HL-60 (cell line): ENCODE data around the gene TMX4.

ENCODE experiments used
- DNase-seq, 2 experiments: peaks; one replicate each; pipeline ENCODE4 v3.0.0-alpha.2; 2010 to 2020; ENCODE audit warnings: low read depth in 1 of 2, low spot score in 1 of 2
- H3K27ac ChIP-seq: fragments of 250-450 bp; sonication (Bioruptor Pico); replicated peaks from 2 replicates; pipeline ENCODE4 v1.5.1; 2020; ENCODE audit warnings: mild to moderate bottlenecking, moderate library complexity
- H3K27me3 ChIP-seq: fragments of 250-450 bp; sonication (Bioruptor Pico); 2 replicates; pipeline ENCODE4 v1.5.1; 2021; ENCODE audit warnings: mild to moderate bottlenecking, moderate library complexity; ENCODE audit not compliant: insufficient read depth, poor library complexity, severe bottlenecking
- H3K4me3 ChIP-seq: replicated peaks from 2 replicates; pipeline ENCODE4 v1.5.1; 2011; ENCODE audit warnings: mild to moderate bottlenecking, control low read depth, low read length; ENCODE audit not compliant: insufficient read depth
- CTCF ChIP-seq: IDR thresholded peaks from one replicate; pipeline ENCODE4 v1.5.1; 2011; ENCODE audit warnings: low read length, control low read depth, inconsistent platforms; ENCODE audit not compliant: insufficient read depth
- GABPA ChIP-seq: IDR thresholded peaks from 2 replicates; pipeline ENCODE4 v1.6.1; 2012; ENCODE audit warnings: low read depth
- POLR2AphosphoS5 ChIP-seq: IDR thresholded peaks from 2 replicates; pipeline ENCODE4 v1.6.1; 2012; ENCODE audit warnings: low read depth
- REST ChIP-seq: IDR thresholded peaks from 2 replicates; pipeline ENCODE4 v1.6.1; 2012; ENCODE audit warnings: low read depth; ENCODE audit not compliant: insufficient replicate concordance
- SPI1 ChIP-seq: IDR thresholded peaks from 2 replicates; pipeline ENCODE4 v1.6.1; 2012; ENCODE audit warnings: low read depth, mild to moderate bottlenecking, borderline replicate concordance

The TMX4 gene

GRCh38 chr20:8002056-8002455 lies 17.5 kb downstream of the TMX4 start:
- TF ChIP-seq SPI1 (no peak), CTCF (no peak), POLR2AphosphoS5 (no peak), REST (no peak), GABPA (no peak)
- Histone ChIP-seq H3K27ac (no peak overlapping the region), H3K27me3 (no peaks in the 10 kb centered on the region), H3K4me3 (no peak overlapping the region)
- DNase-seq: no peak

- TF ChIP-seq SPI1 (no peak), REST (no peak), GABPA (no peak), CTCF (no peak), POLR2AphosphoS5 (no peak)
Measured at GRCh38 chr20:8000796-8001195, 18.8 kb downstream of the TMX4 start.

GRCh38 chr20:7996898-7997297 lies 22.7 kb downstream of the TMX4 start:
- DNase-seq: no peak

More at GRCh38 chr20:8000796-8001195, 18.8 kb downstream of the TMX4 start:
- DNase-seq: no peak
- Histone ChIP-seq H3K4me3 (no peak overlapping the region), H3K27me3 (no peaks in the 10 kb centered on the region), H3K27ac (no peak overlapping the region)

More at GRCh38 chr20:7996898-7997297, 22.7 kb downstream of the TMX4 start:
- H3K27ac ChIP-seq: no peak overlapping the region
- H3K27me3 ChIP-seq: no peaks in the 10 kb centered on the region
- no peak overlapping the region for H3K4me3 ChIP-seq
- TF ChIP-seq POLR2AphosphoS5 (no peak), SPI1 (no peak), CTCF (no peak), REST (no peak)
